Kidney epithelial cell (primary cell): ENCODE measurements around the gene RPAIN. TPM values are rescaled to one million over a fixed set of nuclear protein-coding genes. Genes with fewer than 3 reads are reported as not detected.

Source experiments
- DNase-seq: peaks from one replicate; pipeline ENCODE4 v3.0.0-alpha.2; 2010; ENCODE audit warnings: low read depth
- H3K27me3 ChIP-seq: 2 replicates; pipeline ENCODE4 v1.6.0; 2011; ENCODE audit warnings: low read length; ENCODE audit not compliant: control insufficient read depth, insufficient read depth
- H3K36me3 ChIP-seq: 2 replicates; pipeline ENCODE4 v1.5.1; 2011; ENCODE audit warnings: low read length; ENCODE audit not compliant: control insufficient read depth, insufficient read depth
- H3K4me3 ChIP-seq: 2 replicates; pipeline ENCODE4 v1.5.1; 2011; ENCODE audit warnings: low read depth, mild to moderate bottlenecking, control low read depth, low read length
- total RNA-seq: library from RNA; depleted of rRNA; stranded (reverse); fragments of >200 nt; gene quantifications from 2 replicates; pipeline ENCODE4 v1.2.3, GENCODE V29; 2015
- TF ChIP-seq, protein P1 (sequence below): IDR thresholded peaks from 2 replicates; pipeline ENCODE4 v1.5.1; 2011; ENCODE audit warnings: mild to moderate bottlenecking, moderate library complexity, low read length, control low read depth, inconsistent platforms; ENCODE audit not compliant: insufficient read depth, poor library complexity, severe bottlenecking

The RPAIN gene, protein sequence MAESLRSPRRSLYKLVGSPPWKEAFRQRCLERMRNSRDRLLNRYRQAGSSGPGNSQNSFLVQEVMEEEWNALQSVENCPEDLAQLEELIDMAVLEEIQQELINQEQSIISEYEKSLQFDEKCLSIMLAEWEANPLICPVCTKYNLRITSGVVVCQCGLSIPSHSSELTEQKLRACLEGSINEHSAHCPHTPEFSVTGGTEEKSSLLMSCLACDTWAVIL
- total RNA-seq, result 63.4 and 71.4 TPM in 2 replicates

DNA sequence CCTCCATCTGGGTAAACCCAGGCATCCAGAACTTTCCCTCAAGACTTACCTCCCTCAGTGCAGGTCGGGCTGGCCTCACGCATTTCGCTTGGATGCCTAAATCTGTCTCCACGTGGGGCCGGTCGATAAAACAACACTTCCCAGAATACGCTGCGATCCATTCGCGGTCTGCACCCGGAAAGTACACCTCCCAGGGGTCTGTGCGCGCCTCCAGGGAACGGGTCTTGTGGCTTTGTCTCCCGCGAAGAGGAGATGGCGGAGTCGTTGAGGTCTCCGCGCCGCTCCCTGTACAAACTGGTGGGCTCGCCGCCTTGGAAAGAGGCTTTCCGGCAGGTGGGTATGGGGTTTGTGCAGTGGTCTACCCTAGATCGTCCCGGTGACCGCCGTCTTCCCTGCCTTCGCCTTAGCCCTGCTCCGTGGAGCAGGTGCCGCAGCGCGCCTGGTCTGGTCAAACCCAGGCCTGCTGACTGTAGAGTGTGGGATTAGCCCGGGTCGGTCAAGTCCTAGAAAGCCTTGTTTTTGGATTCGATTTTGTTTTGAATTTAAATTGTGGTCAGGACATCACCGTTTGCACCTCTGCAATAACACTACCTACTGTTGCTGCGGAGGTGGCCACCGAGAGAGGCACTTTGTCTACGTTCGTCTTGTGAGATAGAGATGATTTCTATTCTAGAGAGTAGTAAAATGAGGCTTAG lies at the start of gene RPAIN:
RPAIN (plus strand) TSS at position 224 of the 695 bp plus-strand sequence; CDS start at position 253, 29 bp downstream.
- peak; percentile 61 for DNase-seq
- TF ChIP-seq, protein P1, sequence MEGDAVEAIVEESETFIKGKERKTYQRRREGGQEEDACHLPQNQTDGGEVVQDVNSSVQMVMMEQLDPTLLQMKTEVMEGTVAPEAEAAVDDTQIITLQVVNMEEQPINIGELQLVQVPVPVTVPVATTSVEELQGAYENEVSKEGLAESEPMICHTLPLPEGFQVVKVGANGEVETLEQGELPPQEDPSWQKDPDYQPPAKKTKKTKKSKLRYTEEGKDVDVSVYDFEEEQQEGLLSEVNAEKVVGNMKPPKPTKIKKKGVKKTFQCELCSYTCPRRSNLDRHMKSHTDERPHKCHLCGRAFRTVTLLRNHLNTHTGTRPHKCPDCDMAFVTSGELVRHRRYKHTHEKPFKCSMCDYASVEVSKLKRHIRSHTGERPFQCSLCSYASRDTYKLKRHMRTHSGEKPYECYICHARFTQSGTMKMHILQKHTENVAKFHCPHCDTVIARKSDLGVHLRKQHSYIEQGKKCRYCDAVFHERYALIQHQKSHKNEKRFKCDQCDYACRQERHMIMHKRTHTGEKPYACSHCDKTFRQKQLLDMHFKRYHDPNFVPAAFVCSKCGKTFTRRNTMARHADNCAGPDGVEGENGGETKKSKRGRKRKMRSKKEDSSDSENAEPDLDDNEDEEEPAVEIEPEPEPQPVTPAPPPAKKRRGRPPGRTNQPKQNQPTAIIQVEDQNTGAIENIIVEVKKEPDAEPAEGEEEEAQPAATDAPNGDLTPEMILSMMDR, result no peak
- H3K4me3 ChIP-seq, result peak within 1 kb of the TSS; percentile 72
- no peaks in the 10 kb centered on the region for H3K36me3 ChIP-seq
- H3K27me3 ChIP-seq, result no peaks in the 10 kb centered on the region

DNA sequence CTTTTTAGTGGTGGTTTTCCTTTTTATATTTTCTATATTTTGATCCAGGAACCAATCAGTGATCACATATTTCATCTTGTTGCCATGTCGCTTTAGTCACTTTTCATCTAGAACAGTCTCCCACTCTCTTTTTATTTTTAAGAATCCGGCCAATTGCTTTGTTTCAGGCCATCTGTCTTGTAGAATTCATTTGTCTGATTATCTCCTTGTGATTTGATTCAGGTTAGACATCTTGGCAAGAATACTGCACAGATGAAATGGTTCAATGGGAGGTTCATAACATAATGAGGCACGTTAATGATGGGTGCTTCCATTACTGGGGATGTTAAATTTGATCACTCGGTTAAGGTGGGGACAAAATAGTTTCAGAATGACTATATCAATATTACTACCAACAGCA lies 49.6 kb upstream of the RPAIN start:
- Histone ChIP-seq H3K27me3 (no peaks in the 10 kb centered on the region), H3K4me3 (no peak overlapping the region), H3K36me3 (no peaks in the 10 kb centered on the region)
- DNase-seq, result no peak
- TF ChIP-seq, protein P1, result no peak

DNA sequence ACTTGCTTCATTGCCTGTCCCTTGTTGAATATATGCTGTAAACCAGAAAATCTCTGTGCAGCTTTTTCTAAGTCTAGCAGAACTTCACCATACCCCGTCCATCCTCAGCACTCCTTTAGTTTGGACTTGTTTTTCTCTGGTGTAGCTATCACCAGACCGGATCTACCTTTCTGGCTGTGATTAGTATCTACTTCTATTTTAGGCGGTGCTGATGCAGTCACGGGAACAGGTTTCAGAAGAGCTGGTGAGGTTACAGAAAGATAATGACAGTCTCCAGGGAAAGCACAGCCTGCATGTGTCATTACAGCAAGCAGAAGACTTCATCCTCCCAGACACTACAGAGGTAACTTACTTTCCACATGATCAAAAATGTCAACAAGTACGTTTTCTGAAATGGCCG lies 46.9 kb upstream of the RPAIN start:
- TF ChIP-seq, protein P1, result no peak
- DNase-seq, result no peak
- H3K36me3 ChIP-seq, result no peaks in the 10 kb centered on the region
- H3K4me3 ChIP-seq, result no peak overlapping the region
- H3K27me3 ChIP-seq, result no peaks in the 10 kb centered on the region

DNA sequence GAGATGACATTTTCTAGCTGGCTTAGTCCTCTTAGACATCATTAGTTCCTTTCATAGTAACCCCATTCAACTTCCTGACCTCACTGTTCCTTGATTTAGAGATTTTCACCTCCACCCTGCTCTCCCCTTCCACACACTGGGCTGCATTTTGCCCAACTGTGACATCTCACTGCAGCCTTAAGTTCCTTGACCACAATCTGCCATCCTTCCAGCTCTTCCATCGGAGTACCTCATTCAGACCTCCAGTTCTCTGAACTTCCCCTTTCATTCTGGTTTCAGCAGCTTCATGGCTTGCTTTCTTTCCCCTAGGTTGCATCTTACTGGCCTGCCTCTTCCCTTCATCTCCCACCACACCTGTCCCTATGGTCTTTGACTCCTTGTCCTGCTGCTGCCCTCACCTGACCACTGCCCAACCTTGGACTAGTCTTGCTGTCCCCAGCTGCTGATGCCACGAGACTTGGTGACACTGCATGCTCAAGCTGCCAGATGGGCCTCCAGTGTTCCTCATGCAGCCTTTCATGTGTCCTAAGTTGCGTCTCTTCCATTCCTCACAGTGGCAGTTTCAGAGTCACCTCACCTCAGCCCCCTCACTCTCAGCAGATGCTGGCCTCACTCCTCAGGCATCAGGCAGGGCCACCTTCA lies 41.3 kb upstream of the RPAIN start:
- no peaks in the 10 kb centered on the region for H3K27me3 ChIP-seq
- TF ChIP-seq, protein P1, result no peak
- no peak for DNase-seq
- H3K4me3 ChIP-seq, result no peak overlapping the region
- peaks cover 3% of the 10 kb centered on the region for H3K36me3 ChIP-seq

DNA sequence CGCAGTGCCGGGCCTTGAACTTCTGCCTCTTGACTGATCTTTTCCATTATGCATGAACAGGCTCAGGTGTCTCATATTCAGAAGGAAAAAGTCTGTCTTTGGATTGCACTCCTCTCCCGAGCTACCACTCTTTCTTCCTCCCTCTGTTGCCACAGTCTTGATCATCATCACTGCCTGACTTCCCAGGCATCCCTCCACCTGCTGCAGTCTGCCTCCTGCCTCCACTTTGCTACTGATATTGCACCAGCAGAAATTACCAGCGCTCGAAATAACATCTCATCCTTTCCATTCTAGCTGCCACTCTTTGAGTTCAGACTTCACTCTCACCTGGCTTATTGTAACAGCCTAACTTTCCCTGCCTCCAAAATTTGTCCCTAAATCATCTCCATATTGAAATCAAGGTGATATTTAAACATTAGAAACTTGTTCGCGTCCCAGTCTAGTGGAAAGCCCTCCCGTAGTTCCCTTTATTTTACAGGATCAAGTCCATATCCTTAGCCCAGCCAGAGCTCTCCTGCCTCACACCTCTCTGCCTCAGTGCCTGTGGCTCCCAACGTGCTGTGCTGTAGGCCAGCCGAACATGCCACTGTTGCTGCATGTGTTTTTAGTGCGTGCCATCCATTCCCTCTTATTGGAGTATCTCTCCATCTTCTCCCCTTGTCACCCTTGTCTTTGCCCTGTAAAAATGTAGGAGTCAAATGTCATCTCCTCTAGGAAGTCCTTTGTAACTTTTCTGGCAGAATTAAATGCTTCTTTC lies 40.5 kb upstream of the RPAIN start:
- peaks cover 3% of the 10 kb centered on the region for H3K36me3 ChIP-seq
- DNase-seq, result no peak
- TF ChIP-seq, protein P1, result no peak

More for the DNA sequence above, 40.5 kb upstream of the RPAIN start:
- H3K27me3 ChIP-seq, result no peaks in the 10 kb centered on the region
- no peak overlapping the region for H3K4me3 ChIP-seq
